ENCODE results near the gene GPD1L.

GRCh38 chr3:32136703-32137102 is 30.3 kb downstream of the GPD1L start:
- TF ChIP-seq CTCF (IDR thresholded peaks at IDR 0.05) (no peak), ZFX (IDR thresholded peaks at IDR 0.05; ENCODE audit: borderline replicate concordance) (no peak)

All from 22Rv1 (cell line).